Caco-2 (cell line): ENCODE results near the gene BAK1. TPM values are rescaled to one million over a fixed set of nuclear protein-coding genes. Genes with fewer than 3 reads are reported as not detected.

Source experiments
- BruUV-seq: library from RNA; stranded (reverse); fragments of 400-500 nt; replicated peaks from 2 replicates; lab custom pipeline; 2021; lab: Mats Ljungman, UMichigan
- CTCF ChIA-PET: fragments of 300-600 bp; sonication (Branson Sonifier 250); formaldehyde crosslinking; loops from one replicate; lab custom pipeline; 2022; ENCODE audit warnings: antibody characterized with exemption; lab: Charles Lee
- POLR2A ChIA-PET: fragments of 300-600 bp; sonication (Branson Sonifier 250); formaldehyde crosslinking; loops from one replicate; lab custom pipeline; 2022; ENCODE audit warnings: antibody characterized with exemption; lab: Charles Lee
- DNase-seq, 2 experiments: peaks; one replicate each; pipeline versions ENCODE4 v3.0.0 to v3.0.0-alpha.2; 2020 to 2022
- H3K27me3 ChIP-seq: replicated peaks from 2 replicates; pipeline ENCODE4 v1.6.0; 2011; ENCODE audit warnings: low read length; ENCODE audit not compliant: control insufficient read depth, insufficient read depth
- H3K36me3 ChIP-seq: 2 replicates; pipeline ENCODE4 v1.5.1; 2011; ENCODE audit warnings: low read length; ENCODE audit not compliant: control insufficient read depth, insufficient read depth
- H3K4me1 ChIP-seq: fragments of 250-450 bp; sonication (Bioruptor Pico); 2 replicates; pipeline ENCODE4 v1.5.1; 2020; ENCODE audit warnings: mild to moderate bottlenecking
- H3K4me3 ChIP-seq: 2 replicates; pipeline ENCODE4 v1.5.1; 2011; ENCODE audit warnings: low read depth, mild to moderate bottlenecking, control low read depth, low read length
- H3K9me3 ChIP-seq: fragments of 250-450 bp; sonication (Bioruptor Pico); 2 replicates; pipeline ENCODE4 v1.5.1; 2020; ENCODE audit warnings: mild to moderate bottlenecking, moderate library complexity
- H3K27ac Mint-ChIP-seq: one replicate; pipeline ENCODE4 v1.8.0; 2022; ENCODE audit warnings: mixed read lengths; ENCODE audit not compliant: unreplicated experiment
- H3K27me3 Mint-ChIP-seq: one replicate; pipeline ENCODE4 v1.8.0; 2022; ENCODE audit warnings: mixed read lengths; ENCODE audit not compliant: insufficient read depth, unreplicated experiment
- H3K36me3 Mint-ChIP-seq: one replicate; pipeline ENCODE4 v1.8.0; 2022; ENCODE audit warnings: mild to moderate bottlenecking, mixed read lengths; ENCODE audit not compliant: insufficient read depth, unreplicated experiment
- H3K4me1 Mint-ChIP-seq: one replicate; pipeline ENCODE4 v1.8.0; 2022; ENCODE audit warnings: low read depth, mixed read lengths; ENCODE audit not compliant: unreplicated experiment
- H3K4me3 Mint-ChIP-seq: one replicate; pipeline ENCODE4 v1.8.0; 2022; ENCODE audit warnings: mild to moderate bottlenecking, moderate library complexity, mixed read lengths; ENCODE audit not compliant: unreplicated experiment
- H3K9me3 Mint-ChIP-seq: one replicate; pipeline ENCODE4 v1.8.0; 2022; ENCODE audit warnings: mixed read lengths; ENCODE audit not compliant: unreplicated experiment
- CTCF ChIP-seq, 2 experiments: fragments of 200-600 bp in 1 of 2; IDR thresholded peaks; 1 replicate in 1 of 2; 2 replicates in 1 of 2; pipeline versions ENCODE4 v1.5.1 to v1.8.0; 2011 to 2022; ENCODE audit warnings: antibody characterized with exemption in 1 of 2, control low read depth in 1 of 2, inconsistent platforms in 1 of 2, low read depth in 1 of 2, low read length in 1 of 2, mild to moderate bottlenecking in 1 of 2, moderate library complexity in 1 of 2; ENCODE audit not compliant: insufficient read depth in 1 of 2, severe bottlenecking in 1 of 2, unreplicated experiment in 1 of 2
- intact Hi-C: fragments of 100-400 bp; cut with micrococcal nuclease; formaldehyde crosslinking; loops from one replicate; pipeline ENCODE4 v1.10.0; 2022; ENCODE audit not compliant: unreplicated experiment
- total RNA-seq: library from RNA; stranded (reverse); gene quantifications from 2 replicates; pipeline ENCODE4 v1.2.3, GENCODE V29; 2022

BAK1 gene
- total RNA-seq, 1 experiment from 2014 or later, result 29.4 TPM

GRCh38 chr6:33587529-33587928, 7.5 kb upstream of the BAK1 start:
- H3K27me3 ChIP-seq, result no peaks in the 10 kb centered on the region
- no peaks in the 10 kb centered on the region for H3K9me3 ChIP-seq
- H3K9me3 Mint-ChIP-seq, result no peaks in the 10 kb centered on the region
- CTCF ChIA-PET, result interaction anchor here (1.3 to 1.6 kb wide), 2 partner anchors 51 to 113 kb away, joined by 4 to 8 read pairs; no protein-coding TSS in a partner anchor
- peaks cover 24% of the 10 kb centered on the region for H3K4me1 ChIP-seq
- H3K27me3 Mint-ChIP-seq, result no peaks in the 10 kb centered on the region
- POLR2A ChIA-PET, result no interaction called here
- TF ChIP-seq CTCF (IDR thresholded peaks at IDR 0.05; ENCODE audit: insufficient read depth in 1 of 2, low read depth in 1 of 2, low read length in 1 of 2, severe bottlenecking in 1 of 2, unreplicated experiment in 1 of 2), result no peak
- H3K4me1 Mint-ChIP-seq, result peaks cover 19% of the 10 kb centered on the region
- H3K27ac Mint-ChIP-seq, result no peak overlapping the region
- no TSS peak for BruUV-seq
- no peaks in the 10 kb centered on the region for H3K36me3 Mint-ChIP-seq
- intact Hi-C loops, result no loop called here
- DNase-seq, result no peak
- no peak overlapping the region for H3K4me3 Mint-ChIP-seq
- H3K36me3 ChIP-seq, result no peaks in the 10 kb centered on the region; the same call in 1 of the 2 replicates
- no peak overlapping the region for H3K4me3 ChIP-seq

GRCh38 chr6:33586108-33586640, 6.1 kb upstream of the BAK1 start:
- POLR2A ChIA-PET, result no interaction called here
- no peak for TF ChIP-seq CTCF (IDR thresholded peaks at IDR 0.05; ENCODE audit: insufficient read depth in 1 of 2, low read depth in 1 of 2, low read length in 1 of 2, severe bottlenecking in 1 of 2, unreplicated experiment in 1 of 2)
- H3K4me1 ChIP-seq, result peaks cover 20% of the 10 kb centered on the region
- BruUV-seq, result no TSS peak
- CTCF ChIA-PET, result interaction anchor here (0.5 to 1.9 kb wide), 6 partner anchors 53 to 185 kb away, joined by 3 to 8 read pairs (median 4); partner anchors contain the start of gene UQCC2
- H3K9me3 ChIP-seq, result no peaks in the 10 kb centered on the region
- Mint-ChIP-seq H3K27ac (no peak overlapping the region), H3K36me3 (no peaks in the 10 kb centered on the region), H3K27me3 (no peaks in the 10 kb centered on the region), H3K4me3 (peak overlapping the region; percentile 42), H3K4me1 (peaks cover 9% of the 10 kb centered on the region), H3K9me3 (no peaks in the 10 kb centered on the region)
- no peaks in the 10 kb centered on the region; the same call in 1 of the 2 replicates for H3K36me3 ChIP-seq
- H3K27me3 ChIP-seq, result no peaks in the 10 kb centered on the region
- intact Hi-C loops, result no loop called here
- no peak for DNase-seq
- no peak overlapping the region for H3K4me3 ChIP-seq

GRCh38 chr6:33585403-33586107, 5.5 kb upstream of the BAK1 start:
- H3K27me3 ChIP-seq, result no peaks in the 10 kb centered on the region
- ChIA-PET POLR2A (no interaction called here), CTCF (interaction anchor here (1.1 to 1.9 kb wide), 4 partner anchors 81 to 186 kb away, joined by 3 to 8 read pairs (median 4); no protein-coding TSS in a partner anchor)
- peaks cover 3% of the 10 kb centered on the region for H3K4me1 Mint-ChIP-seq
- no TSS peak for BruUV-seq
- no peaks in the 10 kb centered on the region for H3K9me3 ChIP-seq
- TF ChIP-seq CTCF (IDR thresholded peaks at IDR 0.05; ENCODE audit: insufficient read depth in 1 of 2, low read depth in 1 of 2, low read length in 1 of 2, severe bottlenecking in 1 of 2, unreplicated experiment in 1 of 2), result peak; percentile 96 to 98
- peak overlapping the region; percentile 42 for H3K4me3 Mint-ChIP-seq
- no peaks in the 10 kb centered on the region for H3K36me3 Mint-ChIP-seq
- no peak overlapping the region for H3K4me3 ChIP-seq
- H3K9me3 Mint-ChIP-seq, result no peaks in the 10 kb centered on the region
- H3K27me3 Mint-ChIP-seq, result no peaks in the 10 kb centered on the region
- intact Hi-C loops, result loop anchor here (1.0 to 2.0 kb wide), 2 partner anchors 117 to 177 kb away; no protein-coding TSS in a partner anchor
- H3K4me1 ChIP-seq, result peaks cover 17% of the 10 kb centered on the region
- H3K27ac Mint-ChIP-seq, result no peak overlapping the region
- peak; percentile 80 to 89 for DNase-seq
- H3K36me3 ChIP-seq, result no peaks in the 10 kb centered on the region
